Stimulated activated CD8-positive, alpha-beta memory T cell treated with anti-CD3 and anti-CD28 coated beads, Interleukin-12 subunit alpha, Interleukin-12 subunit beta, amount 100 ng/mL, for 24 hours (primary cell): Measurements from ENCODE around the gene RNASEH2C.
"Not testable (repeated sequence)": the region's sequence is repeated elsewhere in the genome, so short reads cannot be mapped to it uniquely, and the experiment has no call there.

Experiments
- DNase-seq: peaks from one replicate; pipeline ENCODE4 v3.0.0-alpha.2; 2020; ENCODE audit errors: extremely low read depth

RNASEH2C gene

GRCh38 chr11:65716774-65717405 is 3.7 kb downstream of the RNASEH2C start:
- DNase-seq = no peak

DNA sequence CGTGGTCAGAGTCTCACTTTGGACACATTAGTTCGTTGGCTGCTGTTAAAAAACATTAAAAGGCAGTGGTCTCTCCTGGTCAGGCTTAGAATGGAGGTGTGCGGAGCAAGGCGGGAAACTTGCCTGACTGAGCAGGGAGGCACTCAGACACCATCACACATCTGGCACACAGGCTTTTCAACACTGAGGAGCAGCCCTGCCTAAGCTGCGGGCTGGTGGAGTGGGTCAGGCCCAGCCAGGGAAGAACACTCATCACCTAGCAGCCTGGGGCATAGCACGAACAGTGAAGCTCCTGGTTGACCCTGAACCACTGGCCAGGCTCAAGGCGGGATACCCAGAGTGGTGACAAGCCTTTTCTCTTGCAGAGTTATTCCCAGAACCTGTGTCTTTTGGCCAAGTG is 4.3 kb downstream of the RNASEH2C start:
- no peak for DNase-seq

GRCh38 chr11:65714433-65714832 is 6.2 kb downstream of the RNASEH2C start:
- DNase-seq = no peak

DNA sequence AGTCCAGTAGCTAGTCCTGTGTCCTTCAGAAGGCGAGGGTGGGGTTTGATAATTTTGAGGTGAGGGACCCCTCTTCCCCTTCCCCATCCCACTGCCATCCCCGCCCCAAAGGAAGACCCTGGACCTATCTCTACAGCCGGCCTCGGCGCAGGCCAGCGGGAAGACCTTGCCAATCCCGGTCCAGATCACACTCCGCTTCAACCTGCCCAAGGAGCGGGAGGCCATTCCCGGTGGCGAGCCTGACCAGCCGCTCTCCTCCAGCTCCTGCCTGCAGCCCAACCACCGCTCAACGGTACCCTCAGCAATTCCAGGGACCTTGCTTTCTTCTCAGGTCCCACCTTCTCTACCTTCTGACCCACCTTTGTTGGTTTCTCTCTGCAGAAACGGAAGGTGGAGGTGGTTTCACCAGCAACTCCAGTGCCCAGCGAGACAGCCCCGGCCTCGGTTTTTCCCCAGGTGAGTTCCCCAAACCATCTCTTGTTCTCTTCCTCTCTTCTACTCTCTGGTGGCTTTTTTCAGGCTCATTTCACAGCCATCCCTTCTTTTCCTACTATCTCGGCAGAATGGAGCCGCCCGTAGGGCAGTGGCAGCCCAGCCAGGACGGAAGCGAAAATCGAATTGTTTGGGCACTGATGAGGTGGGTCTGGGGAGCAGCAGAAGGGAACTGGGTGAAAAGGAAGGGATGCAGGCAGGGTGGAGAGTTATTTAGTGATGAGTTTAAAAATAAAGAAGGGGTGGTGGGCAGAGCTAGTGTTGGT is 7.2 kb downstream of the RNASEH2C start:
- DNase-seq = no peak

DNA sequence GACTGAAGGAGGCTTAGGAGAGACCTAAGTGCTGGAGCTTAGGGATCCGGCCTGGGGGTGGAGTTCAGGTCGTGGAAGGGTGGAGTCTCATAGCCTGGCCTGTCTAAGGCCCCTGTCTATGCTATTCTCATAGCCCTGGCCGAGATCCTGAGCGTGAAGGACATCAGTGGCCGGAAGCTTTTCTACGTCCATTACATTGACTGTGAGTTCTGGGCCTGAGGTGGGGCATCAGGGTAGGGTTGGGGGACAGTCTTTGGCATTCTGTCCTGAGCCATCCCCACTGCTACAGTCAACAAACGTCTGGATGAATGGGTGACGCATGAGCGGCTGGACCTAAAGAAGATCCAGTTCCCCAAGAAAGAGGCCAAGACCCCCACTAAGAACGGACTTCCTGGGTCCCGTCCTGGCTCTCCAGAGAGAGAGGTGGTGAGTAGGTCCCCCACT is 7.9 kb downstream of the RNASEH2C start:
- DNase-seq = no peak

DNA sequence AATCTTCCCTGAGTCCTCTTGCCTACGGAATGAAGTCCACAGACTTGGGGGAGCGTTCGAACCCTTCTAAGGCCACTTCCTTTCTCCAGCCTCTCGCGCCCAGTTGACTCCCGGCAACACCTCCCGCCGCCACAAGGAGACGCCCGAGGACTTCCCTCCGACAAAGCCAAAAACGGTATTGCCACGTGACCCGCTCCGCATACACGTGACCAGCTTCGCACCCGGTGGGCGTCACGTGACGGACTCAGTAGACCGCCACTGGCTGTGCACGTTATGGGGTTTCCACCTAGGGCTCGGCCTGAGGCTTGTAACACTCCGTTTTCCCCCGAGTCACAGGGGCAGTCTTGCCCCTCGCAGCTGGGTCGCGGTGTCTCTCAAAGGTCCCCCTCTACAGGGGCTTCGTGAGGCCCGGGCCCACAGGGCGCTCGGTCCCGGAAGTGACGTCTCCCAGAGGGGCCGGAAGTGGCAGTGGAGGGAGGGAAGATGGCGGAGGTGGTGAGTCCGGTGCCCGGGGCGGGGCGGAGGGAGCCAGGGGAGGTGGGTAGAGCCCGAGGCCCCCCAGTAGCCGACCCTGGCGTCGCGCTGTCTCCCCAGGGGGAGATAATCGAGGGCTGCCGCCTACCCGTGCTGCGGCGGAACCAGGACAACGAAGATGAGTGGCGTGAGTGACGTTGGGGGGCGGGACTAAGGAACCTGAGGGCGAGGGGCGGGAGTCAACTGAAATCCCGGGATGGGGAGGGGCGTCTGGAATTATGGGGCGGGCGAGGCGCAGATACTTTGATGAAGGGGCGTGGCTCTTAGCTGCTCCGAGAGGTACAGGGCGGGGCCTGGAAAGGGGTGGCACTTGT is 8.6 kb downstream of the RNASEH2C start, which contains the start of gene KAT5:
Gene KAT5, plus strand, starts transcription at position 468 of the 848 bp plus-strand sequence. Its CDS starts 16 bp downstream, at position 484.
- peak; percentile 96 for DNase-seq

DNA sequence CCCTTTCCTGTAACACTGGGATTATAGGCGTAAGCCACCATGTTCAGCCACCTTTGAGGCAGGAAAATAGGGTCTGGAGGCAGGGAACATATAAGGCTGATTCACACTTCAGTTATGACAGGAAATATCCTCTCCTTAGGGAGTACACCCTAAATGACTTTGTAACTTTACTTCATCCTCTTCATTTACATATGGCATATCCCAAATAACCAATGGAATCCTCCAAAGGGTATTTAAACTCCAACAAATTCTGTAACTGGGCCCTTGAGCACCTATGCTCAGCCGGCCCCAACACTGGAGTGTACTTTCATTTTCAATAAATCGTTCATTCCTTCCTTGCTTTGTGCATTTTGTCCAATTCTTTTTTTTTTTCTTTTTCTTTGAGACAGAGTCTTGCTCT is 10.2 kb downstream of the RNASEH2C start:
- DNase-seq = no peak

DNA sequence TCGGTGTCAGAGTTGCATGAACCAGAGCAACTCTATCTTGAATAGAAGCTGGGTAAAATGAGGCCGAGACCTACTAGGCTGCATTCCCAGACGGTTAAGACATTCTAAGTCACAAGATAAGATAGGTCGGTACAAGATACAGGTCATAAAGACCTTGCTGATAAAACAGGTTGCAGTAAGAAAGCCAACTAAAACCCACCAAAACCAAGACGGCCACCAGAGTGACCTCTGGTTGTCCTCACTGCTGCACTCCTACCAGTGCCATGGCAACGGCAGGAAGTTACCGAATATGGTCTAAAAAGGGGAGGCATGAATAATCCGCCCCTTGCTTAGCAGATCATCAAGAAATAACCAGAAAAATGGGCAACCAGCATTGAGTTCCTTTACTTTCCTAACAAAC is 10.9 kb downstream of the RNASEH2C start:
- no peak for DNase-seq

DNA sequence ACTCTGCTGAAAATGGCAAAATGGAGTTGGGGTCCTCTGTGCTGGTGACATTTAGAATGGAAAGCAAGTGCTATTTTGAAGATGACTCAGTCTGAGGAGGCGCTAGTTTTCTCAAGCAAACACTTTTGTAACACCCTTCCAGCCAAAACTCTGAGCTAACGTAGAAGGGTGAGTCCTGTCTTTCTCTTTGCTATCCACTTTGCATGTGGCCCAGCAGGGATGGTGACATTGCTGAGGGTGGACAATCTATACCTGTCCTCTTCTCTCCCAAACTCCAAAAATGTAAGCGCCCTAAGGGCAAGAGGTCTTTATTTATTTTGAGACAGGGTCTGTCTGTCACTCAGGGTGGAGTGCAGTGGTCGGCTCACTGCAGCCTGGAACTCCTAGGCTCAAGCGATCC is 12.1 kb downstream of the RNASEH2C start:
- no peak for DNase-seq

DNA sequence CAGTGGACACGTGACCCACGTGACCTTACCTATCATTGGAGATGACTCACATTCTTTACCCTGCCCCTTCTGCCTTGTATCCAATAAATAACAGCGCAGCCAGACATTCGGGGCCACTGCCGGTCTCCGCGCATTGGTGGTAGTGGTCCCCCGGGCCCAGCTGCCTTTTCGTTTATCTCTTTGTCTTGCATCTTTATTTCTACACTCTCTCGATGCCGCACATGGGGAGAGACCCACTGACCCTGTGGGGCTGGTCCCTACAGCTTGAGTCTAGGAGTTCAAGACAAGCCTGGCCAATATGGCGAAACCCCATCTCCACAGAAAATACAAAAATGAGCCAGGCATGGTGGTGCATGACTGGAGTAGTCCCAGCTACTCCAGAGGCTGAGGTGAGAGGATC is 13.6 kb downstream of the RNASEH2C start:
- not testable (repeated sequence) for DNase-seq

GRCh38 chr11:65706303-65706763 is 14.3 kb downstream of the RNASEH2C start:
- peak; percentile 42 for DNase-seq

GRCh38 chr11:65703846-65704245 is 16.8 kb downstream of the RNASEH2C start:
- DNase-seq = no peak

GRCh38 chr11:65701686-65702085 is 18.9 kb downstream of the RNASEH2C start:
- DNase-seq = no peak

- DNase-seq = no peak
Observed at GRCh38 chr11:65700399-65700798, 20.2 kb downstream of the RNASEH2C start.

DNA sequence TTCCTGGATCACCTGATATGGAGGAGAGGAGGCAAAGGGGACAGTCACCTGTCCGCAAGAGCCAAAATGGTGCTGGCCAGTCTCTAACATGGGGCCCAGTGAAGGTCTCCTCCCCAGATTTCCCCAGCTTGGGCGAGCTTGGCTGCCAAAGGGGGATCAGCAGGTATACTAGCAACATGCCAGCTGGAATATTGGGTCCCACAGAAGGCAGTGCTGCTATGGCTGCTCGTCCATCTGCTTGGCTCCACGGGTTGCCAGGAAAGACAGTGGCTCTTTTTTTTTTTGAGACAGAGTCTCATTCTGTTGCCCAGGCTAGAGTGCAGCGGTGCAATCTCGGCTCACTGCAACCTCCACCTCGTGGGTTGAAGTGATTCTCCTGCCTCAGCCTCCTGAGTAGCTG is 21.3 kb downstream of the RNASEH2C start:
- DNase-seq = no peak

DNA sequence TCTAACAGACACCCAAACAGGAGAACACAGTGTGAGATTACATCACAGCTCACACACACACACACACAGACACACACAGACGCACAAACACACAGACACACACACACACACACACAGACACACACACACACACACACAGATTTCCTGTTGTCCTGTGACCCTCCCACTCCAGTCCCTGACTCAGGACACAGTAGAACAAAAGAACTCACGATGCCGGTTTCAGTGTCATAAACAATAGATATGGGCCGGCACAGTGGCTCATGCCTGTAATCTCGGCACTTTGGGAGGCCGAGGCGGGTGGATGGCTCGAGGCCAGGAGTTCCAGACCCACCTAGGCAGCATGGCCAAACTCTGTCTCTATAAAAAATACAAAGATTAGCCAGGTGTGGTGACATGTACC is 22.4 kb downstream of the RNASEH2C start:
- DNase-seq = no peak

GRCh38 chr11:65696802-65697552 is 23.6 kb downstream of the RNASEH2C start:
- no peak for DNase-seq

DNA sequence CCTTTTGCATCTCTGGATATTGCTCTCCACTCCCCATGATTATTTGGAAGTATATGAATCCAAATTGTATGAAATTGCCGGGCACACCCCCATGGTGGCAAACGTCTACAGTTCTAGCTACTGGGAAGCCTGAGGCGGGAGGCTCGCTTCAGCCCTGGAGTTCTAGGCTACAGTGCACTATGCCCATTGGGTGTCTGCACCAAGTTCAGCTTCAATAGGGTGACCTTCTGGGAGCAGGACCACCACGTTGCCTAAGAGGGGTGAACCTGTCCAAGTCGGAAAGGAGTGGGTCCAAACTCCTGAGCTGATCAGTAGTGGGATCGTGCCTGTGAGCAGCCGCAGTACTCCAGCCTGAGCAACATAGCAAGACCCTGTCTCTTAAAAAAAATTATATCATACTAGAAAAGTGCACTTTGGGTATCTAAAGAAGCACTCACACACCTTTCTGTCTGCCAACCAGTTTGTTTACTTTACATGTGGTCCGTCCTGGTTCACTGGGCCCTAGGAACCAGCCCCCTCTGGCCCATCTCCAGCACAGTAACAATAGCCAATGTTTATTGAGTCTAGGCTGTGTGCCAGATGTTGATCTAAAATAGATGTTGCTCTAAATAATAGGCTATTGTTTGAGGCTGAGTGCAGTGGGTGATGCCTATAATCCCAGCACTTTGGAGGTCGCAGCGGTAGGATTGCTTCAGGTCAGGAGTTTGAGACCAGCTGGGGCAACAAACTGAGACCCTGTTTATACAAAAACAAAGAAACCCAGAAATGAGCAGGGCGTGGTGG is 24.9 kb downstream of the RNASEH2C start:
- no peak for DNase-seq

GRCh38 chr11:65692367-65692766 is 28.2 kb downstream of the RNASEH2C start:
- no peak for DNase-seq

GRCh38 chr11:65691847-65692246 is 28.8 kb downstream of the RNASEH2C start:
- DNase-seq = not testable (repeated sequence)

GRCh38 chr11:65685981-65686380 is 34.6 kb downstream of the RNASEH2C start:
- DNase-seq = no peak
